ENCODE results near the gene ELOVL1. TPM values are rescaled to one million over a fixed set of nuclear protein-coding genes. Genes with fewer than 3 reads are reported as not detected.

Gene ELOVL1
- total RNA-seq, 1 donor from 2014 or later, result 39.9 TPM

DNA sequence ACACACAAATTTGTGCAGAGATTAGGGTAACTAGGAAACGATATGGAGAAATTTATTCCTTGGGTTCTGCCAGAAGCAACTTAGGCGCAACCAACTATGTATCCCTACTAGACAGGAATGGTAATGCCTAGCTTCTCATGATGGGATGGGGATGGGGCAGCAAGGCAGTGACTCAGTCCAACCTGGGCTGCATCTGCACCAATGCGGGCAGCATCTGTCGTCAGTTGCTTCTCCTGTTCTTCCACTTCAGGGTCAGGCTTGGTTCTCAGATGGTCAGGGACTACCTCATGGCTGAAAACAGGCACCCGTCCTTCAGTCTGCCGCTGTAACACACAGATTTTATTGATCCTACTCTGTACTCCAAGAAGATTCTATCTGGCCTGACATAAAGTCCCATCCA, 18.9 kb upstream of the ELOVL1 start:
- DNase-seq (ENCODE audit: low spot score in 2 of 2), result no peak
- no peaks in the 10 kb centered on the region for H3K9me3 ChIP-seq
- H3K4me3 ChIP-seq, result no peak overlapping the region
- H3K36me3 ChIP-seq, result peaks cover 46 to 62% of the 10 kb centered on the region in 2 donors
- no peak overlapping the region for H3K27ac ChIP-seq
- TF ChIP-seq, protein P1, sequence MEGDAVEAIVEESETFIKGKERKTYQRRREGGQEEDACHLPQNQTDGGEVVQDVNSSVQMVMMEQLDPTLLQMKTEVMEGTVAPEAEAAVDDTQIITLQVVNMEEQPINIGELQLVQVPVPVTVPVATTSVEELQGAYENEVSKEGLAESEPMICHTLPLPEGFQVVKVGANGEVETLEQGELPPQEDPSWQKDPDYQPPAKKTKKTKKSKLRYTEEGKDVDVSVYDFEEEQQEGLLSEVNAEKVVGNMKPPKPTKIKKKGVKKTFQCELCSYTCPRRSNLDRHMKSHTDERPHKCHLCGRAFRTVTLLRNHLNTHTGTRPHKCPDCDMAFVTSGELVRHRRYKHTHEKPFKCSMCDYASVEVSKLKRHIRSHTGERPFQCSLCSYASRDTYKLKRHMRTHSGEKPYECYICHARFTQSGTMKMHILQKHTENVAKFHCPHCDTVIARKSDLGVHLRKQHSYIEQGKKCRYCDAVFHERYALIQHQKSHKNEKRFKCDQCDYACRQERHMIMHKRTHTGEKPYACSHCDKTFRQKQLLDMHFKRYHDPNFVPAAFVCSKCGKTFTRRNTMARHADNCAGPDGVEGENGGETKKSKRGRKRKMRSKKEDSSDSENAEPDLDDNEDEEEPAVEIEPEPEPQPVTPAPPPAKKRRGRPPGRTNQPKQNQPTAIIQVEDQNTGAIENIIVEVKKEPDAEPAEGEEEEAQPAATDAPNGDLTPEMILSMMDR (IDR thresholded peaks at IDR 0.05), result no peak
- peaks cover 18 to 25% of the 10 kb centered on the region in 2 donors for H3K4me1 ChIP-seq
- H3K27me3 ChIP-seq, result no peaks in the 10 kb centered on the region
- intact Hi-C loops (cut with DNase I), result no loop called here

DNA sequence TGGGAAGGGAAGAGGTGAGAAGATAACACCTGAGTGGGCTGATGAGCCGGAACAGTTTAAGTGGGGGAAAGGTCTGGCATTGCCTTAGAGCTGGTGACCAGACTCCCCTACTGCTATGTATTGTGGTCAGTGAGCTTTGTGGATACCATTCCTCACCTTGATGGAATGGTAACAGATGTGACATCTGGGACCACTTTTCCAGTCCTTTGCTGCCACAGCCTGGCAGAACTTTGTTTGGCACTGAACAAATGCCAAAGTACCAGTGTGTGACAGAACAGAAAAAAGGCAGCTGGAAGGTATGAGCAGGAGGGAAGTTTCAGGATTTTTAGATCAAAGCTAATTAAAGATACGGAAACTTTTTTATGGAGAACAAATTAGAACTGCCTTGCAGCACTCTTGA, 15.6 kb upstream of the ELOVL1 start:
- DNase-seq (ENCODE audit: low spot score in 2 of 2), result no peak
- peaks cover 46 to 69% of the 10 kb centered on the region in 2 donors for H3K36me3 ChIP-seq
- TF ChIP-seq, protein P1 (IDR thresholded peaks at IDR 0.05), result peak in 1 of 3 experiments; percentile 6
- peaks cover 7 to 11% of the 10 kb centered on the region in 2 donors for H3K4me1 ChIP-seq
- no peaks in the 10 kb centered on the region for H3K9me3 ChIP-seq
- no peaks in the 10 kb centered on the region for H3K27me3 ChIP-seq
- H3K27ac ChIP-seq, result no peak overlapping the region
- no peak overlapping the region for H3K4me3 ChIP-seq
- intact Hi-C loops (cut with DNase I), result no loop called here

- Histone ChIP-seq H3K36me3 (peaks cover 41 to 67% of the 10 kb centered on the region in 2 donors), H3K9me3 (no peaks in the 10 kb centered on the region), H3K4me3 (no peak overlapping the region), H3K27ac (no peak overlapping the region), H3K27me3 (no peaks in the 10 kb centered on the region), H3K4me1 (no peaks in the 10 kb centered on the region)
- DNase-seq (ENCODE audit: low spot score in 2 of 2), result no peak
- TF ChIP-seq, protein P1 (IDR thresholded peaks at IDR 0.05), result no peak
- intact Hi-C loops (cut with DNase I), result no loop called here
Observed at GRCh38 chr1:43382027-43382779, 14.4 kb upstream of the ELOVL1 start.

DNA sequence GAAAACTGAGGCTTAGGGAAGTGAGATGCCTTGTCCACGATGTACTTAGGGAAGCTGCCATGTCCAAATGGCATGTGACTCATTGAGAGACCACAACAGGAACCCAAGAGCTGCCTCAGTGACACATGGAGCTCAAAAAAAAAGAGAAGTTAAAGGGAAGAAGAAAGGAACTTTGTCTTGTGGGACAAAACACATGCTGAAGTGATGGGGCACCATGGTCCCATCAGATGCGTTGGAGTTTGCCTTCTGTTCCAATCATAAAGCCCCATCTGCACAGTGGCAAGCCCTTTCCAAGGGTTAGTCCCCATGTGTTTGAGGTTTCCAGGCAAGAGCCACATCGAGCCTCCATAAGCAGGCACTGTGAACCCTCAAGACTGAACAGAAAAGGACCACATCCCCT, 13.8 kb upstream of the ELOVL1 start:
- intact Hi-C loops (cut with DNase I), result no loop called here
- no peak overlapping the region for H3K27ac ChIP-seq
- no peaks in the 10 kb centered on the region for H3K27me3 ChIP-seq
- DNase-seq (ENCODE audit: low spot score in 2 of 2), result no peak
- H3K9me3 ChIP-seq, result no peaks in the 10 kb centered on the region
- H3K4me3 ChIP-seq, result no peak overlapping the region
- peaks cover 37 to 61% of the 10 kb centered on the region in 2 donors for H3K36me3 ChIP-seq
- no peaks in the 10 kb centered on the region for H3K4me1 ChIP-seq
- TF ChIP-seq, protein P1 (IDR thresholded peaks at IDR 0.05), result no peak

DNA sequence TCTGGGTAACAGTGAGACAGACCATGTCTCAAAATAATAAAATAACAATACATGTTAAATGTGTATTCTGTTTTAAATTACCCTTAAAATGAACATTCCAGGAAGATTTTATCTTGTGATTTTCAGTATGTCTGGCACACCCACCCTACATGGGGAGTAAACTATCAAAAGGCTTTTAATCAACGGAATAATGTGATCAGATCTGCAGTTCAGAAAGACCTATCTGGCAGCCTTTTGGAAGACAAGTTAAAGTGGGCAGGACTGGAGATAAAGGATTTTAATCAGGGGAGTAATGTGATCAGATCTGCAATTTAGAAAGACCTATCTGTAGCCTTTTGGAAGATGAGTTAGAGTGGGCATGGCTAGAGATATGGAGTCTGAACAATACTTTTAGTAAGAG, 11.7 kb upstream of the ELOVL1 start:
- H3K27ac ChIP-seq, result no peak overlapping the region
- no peak for DNase-seq (ENCODE audit: low spot score in 2 of 2)
- H3K4me1 ChIP-seq, result no peaks in the 10 kb centered on the region
- no peaks in the 10 kb centered on the region for H3K27me3 ChIP-seq
- peaks cover 16 to 40% of the 10 kb centered on the region in 2 donors for H3K36me3 ChIP-seq
- intact Hi-C loops (cut with DNase I), result no loop called here
- H3K4me3 ChIP-seq, result no peak overlapping the region
- no peaks in the 10 kb centered on the region for H3K9me3 ChIP-seq
- TF ChIP-seq, protein P1 (IDR thresholded peaks at IDR 0.05), result no peak

Measured in ascending aorta (tissue), 2 donors.